Measurements from ENCODE around the gene GARNL3.
A peak's percentile ranks its signal among the peaks of the same experiment; 100 is the strongest.

Gene GARNL3

DNA sequence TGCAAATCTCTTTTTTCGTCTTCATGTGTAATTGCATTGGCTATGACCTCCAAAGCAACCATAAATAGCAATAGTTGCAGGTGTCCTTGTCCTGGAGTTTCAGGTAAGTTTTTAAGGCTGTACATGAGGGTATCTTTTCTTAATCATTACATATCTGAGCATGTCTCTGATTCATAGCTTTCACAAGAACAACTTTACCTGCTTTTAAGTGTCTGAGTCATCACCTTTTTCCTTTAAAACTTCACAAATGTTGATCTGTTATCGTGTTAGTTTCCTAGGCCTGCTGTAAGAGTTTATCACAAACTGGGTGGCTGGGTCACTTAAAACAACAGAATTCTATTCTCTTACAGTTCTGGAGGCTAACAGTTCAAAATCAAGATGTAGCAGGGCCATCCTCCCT, 13.8 kb downstream of the GARNL3 start:
- H3K36me3 ChIP-seq (ENCODE audit: control insufficient read depth in 4 of 4, insufficient read depth in 4 of 4, low read length in 3 of 4), result no peaks in the 10 kb centered on the region
- no peak overlapping the region for H3K4me3 ChIP-seq (ENCODE audit: control insufficient read depth in 1 of 7, extremely low read depth in 1 of 7, insufficient read depth in 4 of 7, low read depth in 2 of 7, low read length in 6 of 7)
- WGBS (ENCODE audit: insufficient coverage), result 88% methylated on average over 1 of the region's 2 CpGs
- no peaks in the 10 kb centered on the region for H3K27me3 ChIP-seq (replicated peaks in 2 of 5; ENCODE audit: control insufficient read depth in 4 of 5, insufficient read depth in 5 of 5, low read length in 4 of 5)
- H3K9me3 ChIP-seq (ENCODE audit: control extremely low read depth in 1 of 5, control insufficient read depth in 4 of 5, insufficient read depth in 2 of 5, low read depth in 1 of 5, low read length in 4 of 5), result no peaks in the 10 kb centered on the region
- DNase-seq, result no peak
- H3K27ac ChIP-seq (ENCODE audit: insufficient read depth in 1 of 2, low read depth in 1 of 2, low read length in 2 of 2, poor library complexity in 1 of 2, severe bottlenecking in 2 of 2), result no peak overlapping the region
- ChIA-PET CTCF (no interaction called here), POLR2A (no interaction called here)
- no peaks in the 10 kb centered on the region for H3K4me1 ChIP-seq (ENCODE audit: control extremely low read depth in 1 of 4, control insufficient read depth in 4 of 4, insufficient read depth in 4 of 4, low read length in 3 of 4)

DNA sequence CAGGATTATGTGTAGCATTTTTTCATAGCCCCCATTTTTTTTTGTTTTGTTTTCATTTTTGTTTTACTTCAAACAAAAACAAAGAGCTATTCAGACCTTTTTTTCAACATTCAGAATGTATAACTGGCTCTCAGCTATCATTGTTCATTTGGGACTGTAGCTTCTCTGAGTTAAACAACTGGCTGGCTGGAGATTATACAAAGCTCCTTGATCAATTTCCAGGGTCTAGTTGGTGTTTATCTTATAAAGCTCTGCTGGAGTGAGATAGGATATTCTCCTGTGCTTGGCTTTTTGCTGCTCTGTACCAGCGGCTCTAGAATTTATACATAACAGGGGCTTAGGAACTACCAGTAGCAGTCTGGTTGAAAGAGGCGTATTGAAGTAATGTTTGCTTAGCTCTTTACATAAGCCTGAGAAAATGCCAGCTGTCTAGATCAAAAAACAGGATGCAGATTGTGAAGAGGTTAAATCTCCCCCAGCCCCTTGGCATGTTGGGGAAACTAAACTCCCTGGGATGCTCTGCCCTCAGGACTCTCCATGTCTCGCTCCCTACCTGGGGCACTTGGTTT, 15.2 kb downstream of the GARNL3 start:
- no peaks in the 10 kb centered on the region for H3K27me3 ChIP-seq (replicated peaks in 2 of 5; ENCODE audit: control insufficient read depth in 4 of 5, insufficient read depth in 5 of 5, low read length in 4 of 5)
- no peak overlapping the region for H3K4me3 ChIP-seq (ENCODE audit: control insufficient read depth in 1 of 7, extremely low read depth in 1 of 7, insufficient read depth in 4 of 7, low read depth in 2 of 7, low read length in 6 of 7)
- no peaks in the 10 kb centered on the region for H3K36me3 ChIP-seq (ENCODE audit: control insufficient read depth in 4 of 4, insufficient read depth in 4 of 4, low read length in 3 of 4)
- H3K9me3 ChIP-seq (ENCODE audit: control extremely low read depth in 1 of 5, control insufficient read depth in 4 of 5, insufficient read depth in 2 of 5, low read depth in 1 of 5, low read length in 4 of 5), result no peaks in the 10 kb centered on the region
- ChIA-PET POLR2A (no interaction called here), CTCF (interaction anchor here (0.8 to 1.5 kb wide), 3 partner anchors 17 to 55 kb away, joined by 3 to 5 read pairs (median 3); no protein-coding TSS in a partner anchor)
- no peak overlapping the region for H3K27ac ChIP-seq (ENCODE audit: insufficient read depth in 1 of 2, low read depth in 1 of 2, low read length in 2 of 2, poor library complexity in 1 of 2, severe bottlenecking in 2 of 2)
- 94% methylated on average over 2 of the region's 3 CpGs for WGBS (ENCODE audit: insufficient coverage)
- no peak for DNase-seq
- no peaks in the 10 kb centered on the region for H3K4me1 ChIP-seq (ENCODE audit: control extremely low read depth in 1 of 4, control insufficient read depth in 4 of 4, insufficient read depth in 4 of 4, low read length in 3 of 4)

DNA sequence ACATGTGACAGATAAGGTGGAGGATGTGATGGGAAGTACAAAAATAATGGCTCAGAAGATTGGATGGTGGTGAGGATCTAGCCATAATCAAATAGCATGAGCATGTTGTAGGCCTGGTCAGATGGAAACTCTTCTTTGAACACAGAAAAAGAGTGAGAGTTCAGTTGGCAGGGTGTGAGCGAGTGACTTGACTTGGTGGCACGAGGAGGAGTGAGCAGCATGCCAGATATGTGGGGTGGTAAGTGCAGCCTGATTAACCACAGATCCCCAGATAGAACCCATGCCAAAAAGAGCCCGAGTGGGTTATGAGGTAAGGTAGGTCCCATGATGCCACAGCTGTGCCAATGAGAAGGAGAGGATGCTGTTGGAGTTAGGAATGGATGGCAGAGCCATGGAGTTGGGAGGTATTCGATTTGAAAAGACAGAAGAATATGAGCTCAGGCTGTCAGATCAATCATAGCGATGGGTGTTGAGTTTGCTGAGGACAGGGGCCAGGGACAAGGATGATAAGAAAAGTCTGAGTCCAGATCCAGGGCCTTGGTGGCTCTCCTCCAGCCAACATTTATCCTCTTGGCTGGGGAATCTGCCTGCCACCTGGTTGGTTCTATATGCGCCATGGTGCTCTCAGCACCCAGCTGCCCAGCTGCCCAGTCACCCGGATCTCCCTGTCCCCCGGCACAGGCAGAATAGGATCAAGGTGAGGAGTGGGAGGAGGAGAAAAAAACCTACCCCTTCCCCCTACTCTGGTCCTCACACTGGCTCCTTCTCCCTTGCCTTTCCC, 16.5 kb downstream of the GARNL3 start:
- H3K4me1 ChIP-seq (ENCODE audit: control extremely low read depth in 1 of 4, control insufficient read depth in 4 of 4, insufficient read depth in 4 of 4, low read length in 3 of 4), result no peaks in the 10 kb centered on the region
- WGBS (ENCODE audit: insufficient coverage), result 100% methylated on average over 5 of the region's 8 CpGs
- H3K27me3 ChIP-seq (replicated peaks in 2 of 5; ENCODE audit: control insufficient read depth in 4 of 5, insufficient read depth in 5 of 5, low read length in 4 of 5), result no peaks in the 10 kb centered on the region
- no peak overlapping the region for H3K27ac ChIP-seq (ENCODE audit: insufficient read depth in 1 of 2, low read depth in 1 of 2, low read length in 2 of 2, poor library complexity in 1 of 2, severe bottlenecking in 2 of 2)
- no peaks in the 10 kb centered on the region for H3K36me3 ChIP-seq (ENCODE audit: control insufficient read depth in 4 of 4, insufficient read depth in 4 of 4, low read length in 3 of 4)
- no peak for DNase-seq
- CTCF ChIA-PET, result interaction anchor here (1.1 to 1.5 kb wide), 2 partner anchors 22 to 54 kb away, joined by 3 read pairs; no protein-coding TSS in a partner anchor
- POLR2A ChIA-PET, result no interaction called here
- no peak overlapping the region for H3K4me3 ChIP-seq (ENCODE audit: control insufficient read depth in 1 of 7, extremely low read depth in 1 of 7, insufficient read depth in 4 of 7, low read depth in 2 of 7, low read length in 6 of 7)
- no peaks in the 10 kb centered on the region for H3K9me3 ChIP-seq (ENCODE audit: control extremely low read depth in 1 of 5, control insufficient read depth in 4 of 5, insufficient read depth in 2 of 5, low read depth in 1 of 5, low read length in 4 of 5)

DNA sequence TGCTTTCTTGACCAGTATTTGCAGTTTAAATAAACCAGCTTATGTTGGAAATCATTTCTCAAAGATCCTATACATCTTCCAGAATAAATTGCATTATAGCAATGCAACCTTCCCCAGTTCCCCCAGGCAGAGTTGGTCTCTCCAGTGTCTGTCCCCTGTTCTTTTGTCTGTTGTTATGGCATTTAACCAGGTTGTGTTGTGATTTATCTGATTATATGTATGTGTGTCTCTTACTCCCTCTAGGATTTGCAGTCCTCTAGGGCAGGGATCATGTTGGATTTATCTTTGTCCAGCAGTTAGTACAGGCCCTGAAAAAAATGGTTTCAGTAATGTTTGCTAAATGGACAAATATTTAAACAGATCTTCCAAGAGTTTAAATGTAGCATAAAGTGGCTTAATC, 17.3 kb downstream of the GARNL3 start:
- H3K4me3 ChIP-seq (ENCODE audit: control insufficient read depth in 1 of 7, extremely low read depth in 1 of 7, insufficient read depth in 4 of 7, low read depth in 2 of 7, low read length in 6 of 7), result no peak overlapping the region
- no peaks in the 10 kb centered on the region for H3K27me3 ChIP-seq (replicated peaks in 2 of 5; ENCODE audit: control insufficient read depth in 4 of 5, insufficient read depth in 5 of 5, low read length in 4 of 5)
- no peaks in the 10 kb centered on the region for H3K4me1 ChIP-seq (ENCODE audit: control extremely low read depth in 1 of 4, control insufficient read depth in 4 of 4, insufficient read depth in 4 of 4, low read length in 3 of 4)
- H3K27ac ChIP-seq (ENCODE audit: insufficient read depth in 1 of 2, low read depth in 1 of 2, low read length in 2 of 2, poor library complexity in 1 of 2, severe bottlenecking in 2 of 2), result no peak overlapping the region
- CTCF ChIA-PET, result no interaction called here
- POLR2A ChIA-PET, result no interaction called here
- no peaks in the 10 kb centered on the region for H3K9me3 ChIP-seq (ENCODE audit: control extremely low read depth in 1 of 5, control insufficient read depth in 4 of 5, insufficient read depth in 2 of 5, low read depth in 1 of 5, low read length in 4 of 5)
- H3K36me3 ChIP-seq (ENCODE audit: control insufficient read depth in 4 of 4, insufficient read depth in 4 of 4, low read length in 3 of 4), result no peaks in the 10 kb centered on the region
- no peak for DNase-seq

DNA sequence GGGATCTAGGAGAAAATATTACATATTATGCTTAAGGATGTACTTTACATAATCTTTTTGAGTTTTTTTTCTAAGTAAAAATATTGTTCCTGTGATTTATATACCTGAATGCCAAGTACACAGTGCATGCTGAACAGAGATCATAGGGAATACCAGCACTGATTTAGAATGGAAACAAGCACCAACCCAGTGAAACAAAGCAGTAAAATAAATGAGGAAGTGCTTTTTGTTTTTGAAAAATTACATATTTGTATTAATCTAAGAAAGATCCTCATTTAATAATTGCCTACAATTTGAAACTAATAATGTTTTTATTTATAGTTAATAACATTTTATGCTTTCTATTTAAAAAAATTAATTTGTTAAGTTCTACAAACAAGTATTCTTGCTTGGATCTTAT, 18.0 kb downstream of the GARNL3 start:
- H3K36me3 ChIP-seq (ENCODE audit: control insufficient read depth in 4 of 4, insufficient read depth in 4 of 4, low read length in 3 of 4), result no peaks in the 10 kb centered on the region
- ChIA-PET CTCF (no interaction called here), POLR2A (no interaction called here)
- H3K27ac ChIP-seq (ENCODE audit: insufficient read depth in 1 of 2, low read depth in 1 of 2, low read length in 2 of 2, poor library complexity in 1 of 2, severe bottlenecking in 2 of 2), result no peak overlapping the region
- no peaks in the 10 kb centered on the region for H3K9me3 ChIP-seq (ENCODE audit: control extremely low read depth in 1 of 5, control insufficient read depth in 4 of 5, insufficient read depth in 2 of 5, low read depth in 1 of 5, low read length in 4 of 5)
- H3K4me1 ChIP-seq (ENCODE audit: control extremely low read depth in 1 of 4, control insufficient read depth in 4 of 4, insufficient read depth in 4 of 4, low read length in 3 of 4), result no peaks in the 10 kb centered on the region
- no peak for DNase-seq
- no peak overlapping the region for H3K4me3 ChIP-seq (ENCODE audit: control insufficient read depth in 1 of 7, extremely low read depth in 1 of 7, insufficient read depth in 4 of 7, low read depth in 2 of 7, low read length in 6 of 7)
- H3K27me3 ChIP-seq (replicated peaks in 2 of 5; ENCODE audit: control insufficient read depth in 4 of 5, insufficient read depth in 5 of 5, low read length in 4 of 5), result no peaks in the 10 kb centered on the region

DNA sequence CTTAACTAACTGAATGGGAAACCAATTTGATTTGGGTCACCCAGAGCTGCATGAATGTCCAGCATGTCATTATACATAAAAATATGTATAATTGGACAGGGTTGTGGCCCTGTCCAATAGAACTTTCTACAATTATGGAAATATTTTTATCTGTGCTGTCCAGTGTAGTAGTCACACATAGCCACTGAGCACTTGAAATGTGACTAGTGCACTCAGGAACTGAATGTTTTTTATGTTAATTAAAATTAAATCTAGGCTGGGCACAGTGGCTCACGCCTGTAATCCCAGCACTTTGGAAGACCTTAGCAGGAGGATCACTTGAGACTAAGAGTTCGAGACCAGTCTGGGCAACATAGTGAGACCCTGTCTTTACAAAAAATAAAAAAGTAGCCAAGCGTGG, 18.6 kb downstream of the GARNL3 start:
- Histone ChIP-seq H3K27ac (ENCODE audit: insufficient read depth in 1 of 2, low read depth in 1 of 2, low read length in 2 of 2, poor library complexity in 1 of 2, severe bottlenecking in 2 of 2) (no peak overlapping the region), H3K36me3 (ENCODE audit: control insufficient read depth in 4 of 4, insufficient read depth in 4 of 4, low read length in 3 of 4) (no peaks in the 10 kb centered on the region), H3K9me3 (ENCODE audit: control extremely low read depth in 1 of 5, control insufficient read depth in 4 of 5, insufficient read depth in 2 of 5, low read depth in 1 of 5, low read length in 4 of 5) (no peaks in the 10 kb centered on the region), H3K4me3 (ENCODE audit: control insufficient read depth in 1 of 7, extremely low read depth in 1 of 7, insufficient read depth in 4 of 7, low read depth in 2 of 7, low read length in 6 of 7) (no peak overlapping the region), H3K4me1 (ENCODE audit: control extremely low read depth in 1 of 4, control insufficient read depth in 4 of 4, insufficient read depth in 4 of 4, low read length in 3 of 4) (no peaks in the 10 kb centered on the region), H3K27me3 (replicated peaks in 2 of 5; ENCODE audit: control insufficient read depth in 4 of 5, insufficient read depth in 5 of 5, low read length in 4 of 5) (no peaks in the 10 kb centered on the region)
- CTCF ChIA-PET, result interaction anchor here (1.0 kb wide), 1 partner anchor 10 kb away, joined by 3 read pairs; no protein-coding TSS in a partner anchor
- WGBS (ENCODE audit: insufficient coverage), result 91% methylated on average over 1 of the region's 3 CpGs
- no peak for DNase-seq
- POLR2A ChIA-PET, result no interaction called here

DNA sequence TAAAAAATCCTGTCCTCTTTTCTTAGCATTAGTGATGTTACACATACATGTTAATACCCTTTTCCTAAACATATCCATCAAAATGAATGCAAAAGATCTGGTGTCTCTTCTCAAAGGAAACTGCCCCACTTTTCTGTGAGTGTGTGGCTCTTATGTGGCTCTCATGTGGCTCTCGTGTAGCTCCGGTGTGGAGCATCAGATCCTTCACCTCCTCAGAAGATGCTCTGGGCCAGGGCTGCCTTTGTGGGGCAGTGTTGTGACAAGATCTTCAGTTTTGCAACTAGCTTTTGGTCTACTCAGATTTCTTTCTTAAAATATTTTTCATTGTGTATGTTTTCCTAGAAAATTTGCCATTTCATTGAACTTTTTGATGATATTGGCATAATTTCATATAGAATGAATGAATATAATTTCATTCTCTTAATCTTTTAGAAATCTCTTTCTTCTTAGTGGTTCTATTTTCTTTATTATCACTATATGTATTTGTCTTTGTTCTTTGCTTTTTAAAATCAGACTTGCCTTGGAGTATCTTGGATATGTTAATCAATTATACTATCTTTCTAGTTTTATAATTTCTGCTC, 19.4 kb downstream of the GARNL3 start:
- WGBS (ENCODE audit: insufficient coverage), result no CpG with 5 or more reads among the region's 2 CpGs
- Histone ChIP-seq H3K36me3 (ENCODE audit: control insufficient read depth in 4 of 4, insufficient read depth in 4 of 4, low read length in 3 of 4) (no peaks in the 10 kb centered on the region), H3K4me1 (ENCODE audit: control extremely low read depth in 1 of 4, control insufficient read depth in 4 of 4, insufficient read depth in 4 of 4, low read length in 3 of 4) (no peaks in the 10 kb centered on the region), H3K4me3 (ENCODE audit: control insufficient read depth in 1 of 7, extremely low read depth in 1 of 7, insufficient read depth in 4 of 7, low read depth in 2 of 7, low read length in 6 of 7) (no peak overlapping the region), H3K9me3 (ENCODE audit: control extremely low read depth in 1 of 5, control insufficient read depth in 4 of 5, insufficient read depth in 2 of 5, low read depth in 1 of 5, low read length in 4 of 5) (no peaks in the 10 kb centered on the region), H3K27ac (ENCODE audit: insufficient read depth in 1 of 2, low read depth in 1 of 2, low read length in 2 of 2, poor library complexity in 1 of 2, severe bottlenecking in 2 of 2) (no peak overlapping the region), H3K27me3 (replicated peaks in 2 of 5; ENCODE audit: control insufficient read depth in 4 of 5, insufficient read depth in 5 of 5, low read length in 4 of 5) (no peaks in the 10 kb centered on the region)
- CTCF ChIA-PET, result interaction anchor here (1.0 kb wide), 2 partner anchors 11 to 13 kb away, joined by 3 read pairs; no protein-coding TSS in a partner anchor
- POLR2A ChIA-PET, result no interaction called here
- peak; percentile 21 to 40 (median 39) for DNase-seq
